GM23248 (cell line): ENCODE measurements around the gene MPRIP. TPM values are rescaled to one million over a fixed set of nuclear protein-coding genes. Genes with fewer than 3 reads are reported as not detected.

Experiments
- DNase-seq: peaks from one replicate; pipeline ENCODE4 v3.0.0-alpha.2; 2015
- H2AFZ ChIP-seq: fragments of 200-600 bp; sonication (generic); 2 replicates; pipeline ENCODE4 v1.6.1; 2016; ENCODE audit warnings: antibody characterized with exemption
- H3F3A ChIP-seq: fragments of 200-600 bp; sonication (generic); 2 replicates; pipeline ENCODE4 v1.6.1; 2016; ENCODE audit warnings: mild to moderate bottlenecking, antibody characterized with exemption, mixed run types; ENCODE audit not compliant: insufficient read depth
- H3K27ac ChIP-seq: fragments of 200-600 bp; sonication (generic); 2 replicates; pipeline ENCODE4 v1.5.1; 2016; ENCODE audit warnings: mild to moderate bottlenecking
- H3K27me3 ChIP-seq: fragments of 200-600 bp; sonication (generic); replicated peaks from 2 replicates; pipeline ENCODE4 v1.6.1; 2016; ENCODE audit warnings: mild to moderate bottlenecking; ENCODE audit not compliant: insufficient read depth
- H3K36me3 ChIP-seq: fragments of 200-600 bp; sonication (generic); 2 replicates; pipeline ENCODE4 v1.6.1; 2016; ENCODE audit warnings: low read depth, mild to moderate bottlenecking
- H3K4me1 ChIP-seq: fragments of 200-600 bp; sonication (generic); 2 replicates; pipeline ENCODE4 v1.6.1; 2016; ENCODE audit warnings: mild to moderate bottlenecking; ENCODE audit not compliant: insufficient read depth
- H3K4me2 ChIP-seq: fragments of 200-600 bp; sonication (generic); one replicate; pipeline ENCODE4 v1.6.1; 2016; ENCODE audit warnings: mild to moderate bottlenecking; ENCODE audit not compliant: unreplicated experiment
- H3K4me3 ChIP-seq: fragments of 200-600 bp; sonication (generic); 2 replicates; pipeline ENCODE4 v1.5.1; 2016; ENCODE audit warnings: mild to moderate bottlenecking
- H3K79me2 ChIP-seq: fragments of 200-600 bp; sonication (generic); 2 replicates; pipeline ENCODE4 v1.6.1; 2016; ENCODE audit warnings: mild to moderate bottlenecking; ENCODE audit not compliant: insufficient read depth
- H3K9ac ChIP-seq: fragments of 200-600 bp; sonication (generic); 2 replicates; pipeline ENCODE4 v1.6.1; 2016; ENCODE audit warnings: mild to moderate bottlenecking
- H3K9me2 ChIP-seq: fragments of 200-600 bp; sonication (generic); 2 replicates; pipeline ENCODE4 v1.6.1; 2016; ENCODE audit warnings: mixed run types, mild to moderate bottlenecking, moderate library complexity; ENCODE audit not compliant: insufficient read depth
- H3K9me3 ChIP-seq: fragments of 200-600 bp; sonication (generic); one replicate; pipeline ENCODE4 v1.6.1; 2017; ENCODE audit warnings: low read depth
- H4K20me1 ChIP-seq: fragments of 200-600 bp; sonication (generic); 2 replicates; pipeline ENCODE4 v1.6.0; 2016; ENCODE audit not compliant: insufficient read depth
- EZH2 ChIP-seq: fragments of 200-600 bp; sonication (generic); IDR thresholded peaks from 2 replicates; pipeline ENCODE4 v1.6.1; 2018; ENCODE audit warnings: antibody characterized with exemption, mild to moderate bottlenecking; ENCODE audit not compliant: insufficient read depth, poor library complexity, severe bottlenecking
- EZH2phosphoT487 ChIP-seq: fragments of 200-600 bp; sonication (generic); IDR thresholded peaks from 2 replicates; pipeline ENCODE4 v1.6.1; 2018; ENCODE audit warnings: antibody characterized with exemption, moderate library complexity, mild to moderate bottlenecking, low read depth; ENCODE audit not compliant: insufficient read depth
- WGBS, 2 experiments: methylation state at CpG; one replicate each; pipeline ENCODE4 v1.1.6; 2015 to 2017; ENCODE audit warnings: low lambda C conversion rate in 2 of 2, low coverage in 1 of 2; ENCODE audit errors: missing lambda C conversion rate in 2 of 2; 5-methylcytosine and 5-hydroxymethylcytosine counted together
- in situ Hi-C: fragments of 300-500 bp; cut with MboI; formaldehyde crosslinking; loops from 2 replicates; pipeline ENCODE4 v1.15.0; 2020
- polyA plus RNA-seq: library from polyadenylated mRNA; unstranded; fragments of >200 nt; fragmentation: Nextera tagmentation; extraction: Ambion mirVana; gene quantifications from 2 replicates; pipeline ENCODE4 v1.2.1, GENCODE V29; 2016
- total RNA-seq: library from RNA; depleted of rRNA; stranded (reverse); fragments of >200 nt; shearing (Covaris generic); gene quantifications from 2 replicates; pipeline ENCODE4 v1.2.3, GENCODE V29; 2014

The MPRIP gene
- total and polyA plus RNA-seq, 2 experiments from 2014 or later = 73.5 to 292 TPM

- no peak overlapping the region for H3K9ac ChIP-seq
- no peak overlapping the region for H3K4me2 ChIP-seq
- H3F3A ChIP-seq = peaks cover 3% of the 10 kb centered on the region
- peaks cover 100% of the 10 kb centered on the region for H3K79me2 ChIP-seq
- no peak for DNase-seq
- no peak for TF ChIP-seq EZH2
- TF ChIP-seq EZH2phosphoT487 = no peak
- in situ Hi-C loops = no loop called here
- H3K27me3 ChIP-seq = no peaks in the 10 kb centered on the region
- no peak overlapping the region for H2AFZ ChIP-seq
- H3K9me2 ChIP-seq = no peaks in the 10 kb centered on the region
- WGBS, 2 experiments = 85 to 87% methylated on average over 10 of the region's 10 CpGs
- H3K4me3 ChIP-seq = no peak overlapping the region
- H3K4me1 ChIP-seq = peaks cover 28% of the 10 kb centered on the region
- no peak overlapping the region for H3K27ac ChIP-seq
- H4K20me1 ChIP-seq = peaks cover 9% of the 10 kb centered on the region; the same call in 1 of the 2 replicates
- no peaks in the 10 kb centered on the region for H3K36me3 ChIP-seq
- H3K9me3 ChIP-seq = no peaks in the 10 kb centered on the region
Measured at GRCh38 chr17:17059301-17059890, 17.1 kb downstream of the MPRIP start.

- H3F3A ChIP-seq = peaks cover 10% of the 10 kb centered on the region
- H3K4me2 ChIP-seq = no peak overlapping the region
- in situ Hi-C loops = no loop called here
- H3K36me3 ChIP-seq = peaks cover 6% of the 10 kb centered on the region; the same call in 1 of the 2 replicates
- no peaks in the 10 kb centered on the region for H3K27me3 ChIP-seq
- H3K79me2 ChIP-seq = peaks cover 100% of the 10 kb centered on the region
- H3K27ac ChIP-seq = no peak overlapping the region
- WGBS, 2 experiments = 74 to 75% methylated on average over 10 of the region's 10 CpGs
- H3K9ac ChIP-seq = no peak overlapping the region
- no peak overlapping the region for H2AFZ ChIP-seq
- no peak for DNase-seq
- H3K4me3 ChIP-seq = no peak overlapping the region
- peaks cover 13% of the 10 kb centered on the region; the same call in 1 of the 2 replicates for H4K20me1 ChIP-seq
- H3K9me3 ChIP-seq = no peaks in the 10 kb centered on the region
- TF ChIP-seq EZH2 (no peak), EZH2phosphoT487 (no peak)
- H3K4me1 ChIP-seq = peaks cover 24% of the 10 kb centered on the region
- H3K9me2 ChIP-seq = no peaks in the 10 kb centered on the region
Measured at GRCh38 chr17:17060001-17060922, 18.0 kb downstream of the MPRIP start.

- H3K4me3 ChIP-seq = no peak overlapping the region
- 97 to 100% methylated on average over 5 of the region's 5 CpGs for WGBS, 2 experiments
- no peaks in the 10 kb centered on the region for H3K9me2 ChIP-seq
- H3K4me2 ChIP-seq = no peak overlapping the region
- peaks cover 6% of the 10 kb centered on the region; the same call in 1 of the 2 replicates for H3K36me3 ChIP-seq
- H3K4me1 ChIP-seq = peaks cover 17% of the 10 kb centered on the region
- peaks cover 17% of the 10 kb centered on the region for H3F3A ChIP-seq
- DNase-seq = no peak
- H3K27ac ChIP-seq = no peak overlapping the region
- peaks cover 100% of the 10 kb centered on the region for H3K79me2 ChIP-seq
- TF ChIP-seq EZH2 = no peak
- no peak for TF ChIP-seq EZH2phosphoT487
- in situ Hi-C loops = no loop called here
- H3K9me3 ChIP-seq = no peaks in the 10 kb centered on the region
- peaks cover 15% of the 10 kb centered on the region; the same call in 1 of the 2 replicates for H4K20me1 ChIP-seq
- no peak overlapping the region for H2AFZ ChIP-seq
- H3K27me3 ChIP-seq = no peaks in the 10 kb centered on the region
- no peak overlapping the region for H3K9ac ChIP-seq
Measured at GRCh38 chr17:17060930-17061329, 18.7 kb downstream of the MPRIP start.

GRCh38 chr17:17061516-17061915 lies 19.3 kb downstream of the MPRIP start:
- no peak overlapping the region for H3K27ac ChIP-seq
- no peak overlapping the region for H3K4me3 ChIP-seq
- H3K9me3 ChIP-seq = no peaks in the 10 kb centered on the region
- in situ Hi-C loops = no loop called here
- TF ChIP-seq EZH2phosphoT487 (no peak), EZH2 (no peak)
- no peak overlapping the region for H3K4me2 ChIP-seq
- H3K27me3 ChIP-seq = no peaks in the 10 kb centered on the region
- peaks cover 22% of the 10 kb centered on the region for H3F3A ChIP-seq
- H3K9me2 ChIP-seq = no peaks in the 10 kb centered on the region
- H2AFZ ChIP-seq = no peak overlapping the region
- H3K79me2 ChIP-seq = peaks cover 100% of the 10 kb centered on the region
- DNase-seq = no peak
- H4K20me1 ChIP-seq = peaks cover 15% of the 10 kb centered on the region; the same call in 1 of the 2 replicates
- peaks cover 16% of the 10 kb centered on the region for H3K4me1 ChIP-seq
- WGBS, 2 experiments = 56 to 61% methylated on average over 3 of the region's 3 CpGs
- no peak overlapping the region for H3K9ac ChIP-seq
- H3K36me3 ChIP-seq = peaks cover 6% of the 10 kb centered on the region; the same call in 1 of the 2 replicates
